GM12891 (cell line): ENCODE measurements around the gene CZIB.

ENCODE experiments used
- POLR2A ChIP-seq: IDR thresholded peaks from 2 replicates; pipeline ENCODE4 v1.6.1; 2011; ENCODE audit warnings: low read depth, low read length, control low read depth
- POLR2AphosphoS5 ChIP-seq: IDR thresholded peaks from 2 replicates; pipeline ENCODE4 v1.6.1; 2011; ENCODE audit warnings: low read depth, low read length, control low read depth
- SPI1 ChIP-seq: IDR thresholded peaks from 2 replicates; pipeline ENCODE4 v1.6.1; 2011; ENCODE audit warnings: low read depth, low read length, control low read depth

- TF ChIP-seq POLR2AphosphoS5: no peak
- no peak for TF ChIP-seq POLR2A
- no peak for TF ChIP-seq SPI1
These were observed 25.0 kb downstream of the CZIB start for GRCh38 chr1:53195246-53196016.
